ENCODE data around the gene NNT.

DNA sequence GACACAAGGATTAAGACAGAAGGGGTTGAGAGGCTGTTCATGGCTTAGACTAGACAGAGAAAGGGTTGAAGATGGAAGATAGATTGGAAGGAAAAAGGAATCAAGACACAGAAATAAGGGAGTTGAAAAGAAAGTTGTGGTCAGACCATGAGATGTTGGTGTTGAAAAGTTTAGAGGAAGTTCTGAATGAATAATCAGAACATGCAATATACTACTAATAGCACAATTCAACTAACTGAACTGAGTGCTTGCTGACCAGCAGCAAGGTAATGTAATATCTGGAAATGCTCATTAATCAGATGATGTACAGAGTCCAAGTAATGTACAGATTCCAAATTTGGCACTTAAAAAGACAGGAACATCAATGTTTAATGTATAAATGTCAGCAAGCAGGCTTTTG lies 10.6 kb upstream of the NNT start:
- TF ChIP-seq, protein P1, sequence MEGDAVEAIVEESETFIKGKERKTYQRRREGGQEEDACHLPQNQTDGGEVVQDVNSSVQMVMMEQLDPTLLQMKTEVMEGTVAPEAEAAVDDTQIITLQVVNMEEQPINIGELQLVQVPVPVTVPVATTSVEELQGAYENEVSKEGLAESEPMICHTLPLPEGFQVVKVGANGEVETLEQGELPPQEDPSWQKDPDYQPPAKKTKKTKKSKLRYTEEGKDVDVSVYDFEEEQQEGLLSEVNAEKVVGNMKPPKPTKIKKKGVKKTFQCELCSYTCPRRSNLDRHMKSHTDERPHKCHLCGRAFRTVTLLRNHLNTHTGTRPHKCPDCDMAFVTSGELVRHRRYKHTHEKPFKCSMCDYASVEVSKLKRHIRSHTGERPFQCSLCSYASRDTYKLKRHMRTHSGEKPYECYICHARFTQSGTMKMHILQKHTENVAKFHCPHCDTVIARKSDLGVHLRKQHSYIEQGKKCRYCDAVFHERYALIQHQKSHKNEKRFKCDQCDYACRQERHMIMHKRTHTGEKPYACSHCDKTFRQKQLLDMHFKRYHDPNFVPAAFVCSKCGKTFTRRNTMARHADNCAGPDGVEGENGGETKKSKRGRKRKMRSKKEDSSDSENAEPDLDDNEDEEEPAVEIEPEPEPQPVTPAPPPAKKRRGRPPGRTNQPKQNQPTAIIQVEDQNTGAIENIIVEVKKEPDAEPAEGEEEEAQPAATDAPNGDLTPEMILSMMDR (IDR thresholded peaks at IDR 0.05) = no peak
- no peak for TF ChIP-seq EZH2 (IDR thresholded peaks at IDR 0.05)
- no peak for TF ChIP-seq EZH2phosphoT487 (IDR thresholded peaks at IDR 0.05)

Data from neural progenitor cell (in vitro differentiated cells).